Loucy (cell line): Measurements from ENCODE around the gene BTBD6.

Source experiments
- H2AFZ ChIP-seq: fragments of 200-600 bp; sonication (generic); 2 replicates; pipeline ENCODE4 v1.6.0; 2016; ENCODE audit warnings: antibody characterized with exemption, mild to moderate bottlenecking, low read length, moderate library complexity
- H3F3A ChIP-seq: fragments of 200-600 bp; 2 replicates; pipeline ENCODE4 v1.6.0; 2016; ENCODE audit warnings: antibody characterized with exemption, low read depth, mild to moderate bottlenecking
- H3K27me3 ChIP-seq: fragments of 200-600 bp; sonication (generic); 2 replicates; pipeline ENCODE4 v1.6.1; 2014; ENCODE audit warnings: low read length, mild to moderate bottlenecking; ENCODE audit not compliant: insufficient read depth, poor library complexity, severe bottlenecking
- H3K36me3 ChIP-seq: fragments of 200-600 bp; sonication (generic); 2 replicates; pipeline ENCODE4 v1.6.1; 2016; ENCODE audit warnings: low read length; ENCODE audit not compliant: insufficient read depth
- H3K4me1 ChIP-seq: fragments of 200-600 bp; sonication (generic); 2 replicates; pipeline ENCODE4 v1.5.1; 2014; ENCODE audit warnings: low read length, mild to moderate bottlenecking; ENCODE audit not compliant: insufficient read depth, poor library complexity, severe bottlenecking
- H3K4me2 ChIP-seq: fragments of 200-600 bp; sonication (generic); 2 replicates; pipeline ENCODE4 v1.6.0; 2014; ENCODE audit warnings: antibody characterized with exemption, low read length, low read depth, mild to moderate bottlenecking; ENCODE audit not compliant: poor library complexity, severe bottlenecking
- H3K4me3 ChIP-seq: fragments of 200-600 bp; sonication (generic); 2 replicates; pipeline ENCODE4 v1.5.1; 2014; ENCODE audit warnings: low read length, mild to moderate bottlenecking, mixed read lengths; ENCODE audit not compliant: poor library complexity, severe bottlenecking
- H3K79me2 ChIP-seq: fragments of 200-600 bp; sonication (generic); 2 replicates; pipeline ENCODE4 v1.6.1; 2014; ENCODE audit warnings: low read length; ENCODE audit not compliant: insufficient read depth
- H3K9ac ChIP-seq: fragments of 200-600 bp; sonication (generic); 2 replicates; pipeline ENCODE4 v1.6.0; 2014; ENCODE audit warnings: mild to moderate bottlenecking, low read depth, low read length, moderate library complexity; ENCODE audit not compliant: poor library complexity, severe bottlenecking
- H3K9me2 ChIP-seq: fragments of 200-600 bp; sonication (generic); replicated peaks from 2 replicates; pipeline ENCODE4 v1.6.1; 2016; ENCODE audit warnings: low read depth, low read length, mixed read lengths
- H3K9me3 ChIP-seq: fragments of 200-600 bp; sonication (generic); 2 replicates; pipeline ENCODE4 v1.6.1; 2014; ENCODE audit warnings: mild to moderate bottlenecking, antibody characterized with exemption, low read length, low read depth; ENCODE audit not compliant: insufficient read depth
- H4K20me1 ChIP-seq: fragments of 200-600 bp; sonication (generic); 2 replicates; pipeline ENCODE4 v1.6.0; 2014; ENCODE audit warnings: antibody characterized with exemption, low read length, mild to moderate bottlenecking; ENCODE audit not compliant: insufficient read depth, poor library complexity, severe bottlenecking
- CTCF ChIP-seq: fragments of 200-600 bp; sonication (generic); conservative IDR thresholded peaks from 2 replicates; pipeline ENCODE4 v1.5.1; 2014; ENCODE audit warnings: mild to moderate bottlenecking, antibody characterized with exemption, low read length
- EZH2phosphoT487 ChIP-seq: fragments of 200-600 bp; IDR thresholded peaks from 2 replicates; pipeline ENCODE4 v1.6.1; 2018; ENCODE audit warnings: antibody characterized with exemption, mild to moderate bottlenecking, moderate library complexity, borderline replicate concordance

BTBD6 gene

GRCh38 chr14:105223770-105224544 lies 24.4 kb upstream of the BTBD6 start:
- Histone ChIP-seq H3K9ac (no peak overlapping the region), H2AFZ (no peak overlapping the region), H4K20me1 (no peaks in the 10 kb centered on the region), H3K4me3 (no peak overlapping the region), H3K36me3 (peaks cover 78% of the 10 kb centered on the region; the same call in 1 of the 2 replicates), H3K79me2 (no peaks in the 10 kb centered on the region), H3K4me1 (no peaks in the 10 kb centered on the region), H3K9me2 (no peaks in the 10 kb centered on the region), H3K27me3 (no peaks in the 10 kb centered on the region), H3K4me2 (no peak overlapping the region), H3K9me3 (no peaks in the 10 kb centered on the region), H3F3A (no peaks in the 10 kb centered on the region)
- TF ChIP-seq CTCF (no peak), EZH2phosphoT487 (no peak)

- no peaks in the 10 kb centered on the region for H4K20me1 ChIP-seq
- H3K9me3 ChIP-seq: no peaks in the 10 kb centered on the region
- no peaks in the 10 kb centered on the region for H3K27me3 ChIP-seq
- no peaks in the 10 kb centered on the region for H3K9me2 ChIP-seq
- H3K36me3 ChIP-seq: peaks cover 68% of the 10 kb centered on the region; the same call in 1 of the 2 replicates
- no peaks in the 10 kb centered on the region for H3F3A ChIP-seq
- H2AFZ ChIP-seq: no peak overlapping the region
- no peak overlapping the region for H3K4me2 ChIP-seq
- no peak overlapping the region for H3K4me3 ChIP-seq
- no peak overlapping the region for H3K9ac ChIP-seq
- H3K4me1 ChIP-seq: no peaks in the 10 kb centered on the region
- TF ChIP-seq CTCF: no peak
- no peak for TF ChIP-seq EZH2phosphoT487
- no peaks in the 10 kb centered on the region for H3K79me2 ChIP-seq
These were observed 23.3 kb upstream of the BTBD6 start for GRCh38 chr14:105224845-105225570.

GRCh38 chr14:105226198-105226597 lies 22.1 kb upstream of the BTBD6 start:
- Histone ChIP-seq H3K4me3 (no peak overlapping the region), H3K9me2 (no peaks in the 10 kb centered on the region), H3F3A (no peaks in the 10 kb centered on the region), H3K9ac (no peak overlapping the region), H3K36me3 (peaks cover 56% of the 10 kb centered on the region; the same call in 1 of the 2 replicates), H4K20me1 (no peaks in the 10 kb centered on the region), H2AFZ (no peak overlapping the region), H3K79me2 (no peaks in the 10 kb centered on the region), H3K9me3 (no peaks in the 10 kb centered on the region), H3K27me3 (no peaks in the 10 kb centered on the region), H3K4me2 (no peak overlapping the region), H3K4me1 (no peaks in the 10 kb centered on the region)
- TF ChIP-seq EZH2phosphoT487: no peak
- no peak for TF ChIP-seq CTCF
